Measurements from ENCODE around the gene HMGXB3.

HMGXB3 gene

DNA sequence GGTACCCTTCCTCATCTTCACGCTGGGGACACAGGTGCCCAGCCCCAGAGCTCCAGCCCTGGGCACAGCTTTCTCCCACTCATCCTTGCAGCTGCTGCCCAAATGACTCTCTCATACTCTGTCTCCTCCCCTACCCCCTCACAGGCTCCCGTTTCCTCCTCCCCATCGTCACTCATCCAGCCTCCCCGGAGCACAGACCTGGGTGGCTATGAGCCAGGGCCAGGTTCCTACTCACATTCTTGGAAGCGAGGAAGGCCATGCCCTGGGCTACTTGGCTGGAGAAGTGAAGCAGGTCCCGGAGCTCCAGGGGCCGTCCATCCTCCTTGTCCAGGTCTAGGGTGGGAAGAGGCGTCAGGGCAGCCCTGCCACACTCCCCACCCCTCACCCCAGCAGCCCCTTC, 56.5 kb downstream of the HMGXB3 start:
- H3K36me3 ChIP-seq (ENCODE audit: control insufficient read depth, insufficient read depth, low read length), result no peaks in the 10 kb centered on the region
- no peaks in the 10 kb centered on the region for H3K9me3 ChIP-seq (ENCODE audit: control insufficient read depth, low read length)
- no peak overlapping the region for H3K4me2 ChIP-seq (ENCODE audit: low read length)
- TF ChIP-seq, protein P1, sequence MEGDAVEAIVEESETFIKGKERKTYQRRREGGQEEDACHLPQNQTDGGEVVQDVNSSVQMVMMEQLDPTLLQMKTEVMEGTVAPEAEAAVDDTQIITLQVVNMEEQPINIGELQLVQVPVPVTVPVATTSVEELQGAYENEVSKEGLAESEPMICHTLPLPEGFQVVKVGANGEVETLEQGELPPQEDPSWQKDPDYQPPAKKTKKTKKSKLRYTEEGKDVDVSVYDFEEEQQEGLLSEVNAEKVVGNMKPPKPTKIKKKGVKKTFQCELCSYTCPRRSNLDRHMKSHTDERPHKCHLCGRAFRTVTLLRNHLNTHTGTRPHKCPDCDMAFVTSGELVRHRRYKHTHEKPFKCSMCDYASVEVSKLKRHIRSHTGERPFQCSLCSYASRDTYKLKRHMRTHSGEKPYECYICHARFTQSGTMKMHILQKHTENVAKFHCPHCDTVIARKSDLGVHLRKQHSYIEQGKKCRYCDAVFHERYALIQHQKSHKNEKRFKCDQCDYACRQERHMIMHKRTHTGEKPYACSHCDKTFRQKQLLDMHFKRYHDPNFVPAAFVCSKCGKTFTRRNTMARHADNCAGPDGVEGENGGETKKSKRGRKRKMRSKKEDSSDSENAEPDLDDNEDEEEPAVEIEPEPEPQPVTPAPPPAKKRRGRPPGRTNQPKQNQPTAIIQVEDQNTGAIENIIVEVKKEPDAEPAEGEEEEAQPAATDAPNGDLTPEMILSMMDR (IDR thresholded peaks at IDR 0.05), result no peak
- H3K79me2 ChIP-seq, result no peaks in the 10 kb centered on the region
- no peak overlapping the region for H3K9ac ChIP-seq
- no peaks in the 10 kb centered on the region for H3K27me3 ChIP-seq (ENCODE audit: control insufficient read depth, insufficient read depth, low read length)
- H3K4me3 ChIP-seq (ENCODE audit: low read depth, low read length), result no peak overlapping the region
- H2AFZ ChIP-seq, result no peak overlapping the region
- H3K27ac ChIP-seq, result no peak overlapping the region
- peaks cover 4% of the 10 kb centered on the region for H3K4me1 ChIP-seq

DNA sequence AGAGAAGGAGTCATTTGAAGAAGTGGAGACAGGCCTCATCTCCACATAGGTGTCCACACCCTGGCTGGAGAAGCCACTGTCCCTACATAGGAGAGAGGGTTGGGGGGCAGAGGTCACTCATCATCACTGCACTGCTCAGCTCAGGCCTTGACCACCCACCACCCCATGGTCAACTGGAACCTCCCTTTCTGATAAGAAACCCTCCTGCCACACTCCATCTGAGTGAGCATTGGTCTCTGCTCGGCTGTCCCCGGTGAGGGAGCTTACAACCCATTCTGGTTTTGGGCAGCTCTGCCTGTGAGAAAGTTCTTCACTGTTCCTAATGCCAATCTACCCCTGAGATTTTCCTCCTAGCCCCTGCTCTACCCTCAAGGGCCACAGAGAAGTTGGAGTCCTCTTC, 57.0 kb downstream of the HMGXB3 start:
- TF ChIP-seq, protein P1 (IDR thresholded peaks at IDR 0.05), result no peak
- H3K36me3 ChIP-seq (ENCODE audit: control insufficient read depth, insufficient read depth, low read length), result no peaks in the 10 kb centered on the region
- H3K27ac ChIP-seq, result no peak overlapping the region

DNA sequence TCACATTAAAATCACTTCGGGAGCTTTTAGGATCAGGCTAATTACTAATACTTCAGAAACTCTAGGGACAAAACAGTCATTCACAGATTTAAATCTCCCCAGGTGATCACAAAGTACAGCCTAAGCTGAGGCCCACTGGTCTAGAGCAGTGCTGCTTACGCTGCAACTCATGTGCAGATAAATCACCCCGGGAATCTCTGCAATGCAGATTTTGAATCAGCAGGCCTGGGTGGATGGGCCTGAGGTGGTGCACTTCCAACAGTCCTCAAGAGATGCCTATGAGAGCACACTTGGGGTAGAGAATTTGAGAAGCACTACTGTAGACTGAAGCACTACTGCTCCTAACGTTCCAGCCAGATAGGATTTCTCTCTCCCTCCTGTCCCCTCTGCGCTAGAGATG, 57.5 kb downstream of the HMGXB3 start:
- no peak overlapping the region for H3K27ac ChIP-seq

More for the DNA sequence above, 57.0 kb downstream of the HMGXB3 start:
- Histone ChIP-seq H3K4me3 (ENCODE audit: low read depth, low read length) (no peak overlapping the region), H3K4me1 (peaks cover 4% of the 10 kb centered on the region), H3K27me3 (ENCODE audit: control insufficient read depth, insufficient read depth, low read length) (no peaks in the 10 kb centered on the region), H2AFZ (no peak overlapping the region), H3K9ac (no peak overlapping the region), H3K4me2 (ENCODE audit: low read length) (no peak overlapping the region), H3K9me3 (ENCODE audit: control insufficient read depth, low read length) (no peaks in the 10 kb centered on the region), H3K79me2 (no peaks in the 10 kb centered on the region)

DNA sequence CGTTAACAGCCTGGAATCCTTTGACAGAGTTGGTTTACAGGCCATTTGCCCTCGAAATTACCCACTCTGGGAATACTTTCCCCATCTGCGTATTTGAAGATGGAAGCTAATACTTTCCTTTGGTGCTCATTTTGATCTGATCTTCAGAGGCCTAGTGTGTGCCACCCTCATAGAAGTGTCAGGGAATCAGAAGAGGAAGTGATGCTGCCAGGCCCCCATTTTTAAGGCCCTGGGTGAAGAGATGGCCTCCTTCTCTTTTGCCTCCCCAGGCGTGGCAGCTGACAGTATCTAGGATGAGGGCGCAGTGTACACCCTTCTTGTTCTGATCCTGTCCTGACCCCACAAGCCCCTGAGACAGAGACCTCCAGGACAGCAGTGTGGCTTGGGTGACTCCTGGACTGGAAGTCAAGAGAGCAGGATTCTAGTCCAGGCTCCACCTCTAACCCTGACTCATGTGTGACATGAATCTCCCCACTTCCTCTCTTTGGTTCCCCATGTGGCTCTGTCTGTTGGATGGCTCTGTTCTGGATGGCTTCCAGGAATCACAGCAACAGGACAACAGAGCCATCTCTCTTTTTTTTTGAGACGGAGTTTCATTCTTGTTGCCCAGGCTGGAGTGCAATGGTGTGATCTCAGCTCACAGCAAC, 58.1 kb downstream of the HMGXB3 start:
- Histone ChIP-seq H3K4me1 (peaks cover 4% of the 10 kb centered on the region), H3K4me2 (ENCODE audit: low read length) (no peak overlapping the region), H3K36me3 (ENCODE audit: control insufficient read depth, insufficient read depth, low read length) (no peaks in the 10 kb centered on the region), H2AFZ (no peak overlapping the region), H3K27me3 (ENCODE audit: control insufficient read depth, insufficient read depth, low read length) (no peaks in the 10 kb centered on the region), H3K4me3 (ENCODE audit: low read depth, low read length) (no peak overlapping the region), H3K27ac (no peak overlapping the region), H3K79me2 (no peaks in the 10 kb centered on the region), H3K9ac (no peak overlapping the region), H3K9me3 (ENCODE audit: control insufficient read depth, low read length) (no peaks in the 10 kb centered on the region)
- TF ChIP-seq, protein P1 (IDR thresholded peaks at IDR 0.05), result no peak

More for the DNA sequence above, 57.5 kb downstream of the HMGXB3 start:
- Histone ChIP-seq H3K79me2 (no peaks in the 10 kb centered on the region), H3K4me2 (ENCODE audit: low read length) (no peak overlapping the region), H3K36me3 (ENCODE audit: control insufficient read depth, insufficient read depth, low read length) (no peaks in the 10 kb centered on the region), H3K9ac (no peak overlapping the region), H3K27me3 (ENCODE audit: control insufficient read depth, insufficient read depth, low read length) (no peaks in the 10 kb centered on the region), H3K9me3 (ENCODE audit: control insufficient read depth, low read length) (no peaks in the 10 kb centered on the region), H3K4me1 (peaks cover 4% of the 10 kb centered on the region), H2AFZ (no peak overlapping the region), H3K4me3 (ENCODE audit: low read depth, low read length) (no peak overlapping the region)
- TF ChIP-seq, protein P1 (IDR thresholded peaks at IDR 0.05), result no peak

DNA sequence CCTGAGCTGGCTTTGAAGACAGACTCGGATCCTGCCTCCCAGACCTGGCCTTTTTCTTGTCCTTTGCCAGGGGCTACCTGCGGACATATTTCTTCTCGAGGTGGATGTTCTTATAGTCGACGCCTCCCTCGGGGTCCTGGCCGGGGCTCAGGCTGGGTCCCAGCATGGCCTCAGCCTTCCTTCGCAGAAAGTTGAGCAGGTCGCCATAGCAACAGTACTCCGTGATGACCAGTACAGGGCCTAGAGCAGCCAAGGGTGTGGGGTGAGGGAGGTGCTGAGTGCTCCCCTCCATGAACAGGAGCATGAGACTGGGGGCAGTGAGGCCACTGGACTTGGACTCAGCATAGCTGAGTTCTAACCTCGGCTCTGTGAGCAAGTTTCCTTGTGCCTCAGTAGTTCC, 59.1 kb downstream of the HMGXB3 start:
- H3K9me3 ChIP-seq (ENCODE audit: control insufficient read depth, low read length), result no peaks in the 10 kb centered on the region
- no peak overlapping the region for H3K9ac ChIP-seq
- H3K4me3 ChIP-seq (ENCODE audit: low read depth, low read length), result no peak overlapping the region
- TF ChIP-seq, protein P1 (IDR thresholded peaks at IDR 0.05), result no peak
- H3K36me3 ChIP-seq (ENCODE audit: control insufficient read depth, insufficient read depth, low read length), result no peaks in the 10 kb centered on the region
- no peaks in the 10 kb centered on the region for H3K79me2 ChIP-seq
- H3K27ac ChIP-seq, result no peak overlapping the region
- no peaks in the 10 kb centered on the region for H3K27me3 ChIP-seq (ENCODE audit: control insufficient read depth, insufficient read depth, low read length)
- H3K4me2 ChIP-seq (ENCODE audit: low read length), result no peak overlapping the region
- H2AFZ ChIP-seq, result no peak overlapping the region
- peaks cover 4% of the 10 kb centered on the region for H3K4me1 ChIP-seq
